NCI-H460 (cell line): ENCODE measurements around the gene TIFAB. TPM values are rescaled to one million over a fixed set of nuclear protein-coding genes. Genes with fewer than 3 reads are reported as not detected.
"Not testable (repeated sequence)": the region's sequence is repeated elsewhere in the genome, so short reads cannot be mapped to it uniquely, and the experiment has no call there.

Experiments
- DNase-seq: peaks from one replicate; pipeline ENCODE4 v3.0.0-alpha.2; 2016; ENCODE audit warnings: low read depth; ENCODE audit errors: extremely low read depth
- polyA plus RNA-seq: library from polyadenylated mRNA; depleted of rRNA; stranded (reverse); fragments of >200 nt; gene quantifications from 2 replicates; pipeline ENCODE4 v1.2.3, GENCODE V29; 2014; cell fraction: nucleus; rRNA removed
- total RNA-seq: library from RNA; depleted of rRNA; stranded (reverse); fragments of >200 nt; shearing (Covaris generic); gene quantifications from 2 replicates; pipeline ENCODE4 v1.2.3, GENCODE V29; 2014; rRNA removed

TIFAB gene
- total RNA-seq = not detected in 2 replicates
- not detected in 2 replicates for polyA plus RNA-seq

DNA sequence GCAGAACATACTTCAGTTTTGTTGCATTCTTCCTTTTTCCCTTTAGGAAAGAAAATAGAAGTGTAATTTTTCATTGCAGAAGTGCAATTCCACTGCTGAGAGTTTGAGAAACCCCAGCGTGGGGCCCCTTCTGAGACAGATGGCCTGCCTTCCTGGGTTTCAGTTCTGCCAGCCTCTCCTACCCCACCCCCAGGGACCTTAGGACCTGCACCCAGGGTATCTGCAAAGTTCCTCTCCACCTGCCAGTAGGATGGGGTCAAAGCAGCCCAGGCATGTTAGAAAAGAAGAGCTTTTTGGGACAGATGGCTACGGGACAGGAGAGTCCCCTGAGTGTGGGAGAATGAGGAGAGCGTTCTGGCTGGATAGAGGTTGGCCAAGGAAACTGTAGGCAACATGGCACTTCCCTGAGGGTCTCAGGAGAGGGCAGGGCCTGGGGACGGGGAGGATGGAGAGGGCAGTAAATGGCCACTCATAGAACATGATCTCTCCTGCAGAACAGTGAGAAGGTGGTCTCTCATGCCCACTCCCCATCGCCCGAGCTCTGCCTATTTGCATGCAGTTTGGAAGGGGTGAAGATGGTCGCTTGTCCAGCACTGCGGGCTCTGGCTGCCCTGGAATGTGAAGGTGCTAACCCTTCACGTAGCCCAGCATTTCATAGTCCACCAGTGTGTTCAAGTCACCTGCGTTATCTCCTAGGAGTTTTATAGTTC is at the start of gene TIFAB:
TIFAB (minus strand) TSS at position 31 of the 710 bp plus-strand sequence. CDS start 2,412 bp downstream, outside the sequence.
- DNase-seq = no peak

DNA sequence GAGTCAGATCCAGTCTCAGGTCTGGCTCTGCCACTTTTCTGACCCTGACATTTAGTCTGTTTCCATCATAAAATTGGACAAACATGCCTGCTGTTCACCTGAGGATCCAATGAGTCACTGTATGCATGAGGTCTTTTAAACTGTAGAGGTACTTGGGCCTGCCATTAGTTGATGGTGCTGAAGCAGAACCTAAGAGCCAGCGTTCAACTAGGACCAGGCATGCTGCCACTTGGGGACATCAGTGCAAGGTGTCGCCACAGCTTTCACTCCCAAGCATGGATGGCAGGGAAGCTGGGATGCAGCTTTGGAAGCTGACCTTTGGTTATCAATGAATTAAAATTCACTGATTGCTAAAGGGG is 46.5 kb upstream of the TIFAB start:
- DNase-seq = no peak

DNA sequence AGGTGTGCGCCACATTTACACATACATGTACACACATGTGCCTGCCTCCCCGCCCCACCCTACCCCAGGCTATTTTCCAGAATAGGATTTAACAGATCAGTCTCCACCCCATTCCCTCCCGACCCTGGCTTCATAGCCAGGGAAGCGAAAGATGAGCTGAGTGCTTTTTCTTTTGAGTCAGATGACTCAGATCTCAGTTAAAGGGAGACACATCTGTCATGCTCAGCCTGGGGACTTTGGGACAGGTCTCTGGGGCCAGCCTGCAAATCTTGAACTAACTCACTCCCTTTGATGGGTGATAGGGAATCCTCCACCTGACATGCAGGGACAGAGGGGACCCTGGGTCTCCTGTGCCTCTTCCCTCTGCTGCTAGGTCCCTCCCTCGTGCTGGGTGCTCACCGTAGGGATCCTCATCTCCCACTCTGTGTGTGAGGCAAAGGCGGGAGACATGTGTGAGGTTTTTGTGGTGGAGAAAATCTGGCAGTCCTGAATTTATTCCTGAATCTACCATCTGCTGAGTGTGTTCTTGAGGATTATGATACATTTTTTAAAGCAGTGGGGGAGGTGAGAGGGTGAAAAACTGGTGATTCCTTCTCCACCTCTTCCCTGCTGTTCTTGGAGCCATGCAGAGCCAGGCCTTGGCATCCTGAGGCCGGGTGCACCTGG is 46.0 kb upstream of the TIFAB start:
- DNase-seq = no peak

DNA sequence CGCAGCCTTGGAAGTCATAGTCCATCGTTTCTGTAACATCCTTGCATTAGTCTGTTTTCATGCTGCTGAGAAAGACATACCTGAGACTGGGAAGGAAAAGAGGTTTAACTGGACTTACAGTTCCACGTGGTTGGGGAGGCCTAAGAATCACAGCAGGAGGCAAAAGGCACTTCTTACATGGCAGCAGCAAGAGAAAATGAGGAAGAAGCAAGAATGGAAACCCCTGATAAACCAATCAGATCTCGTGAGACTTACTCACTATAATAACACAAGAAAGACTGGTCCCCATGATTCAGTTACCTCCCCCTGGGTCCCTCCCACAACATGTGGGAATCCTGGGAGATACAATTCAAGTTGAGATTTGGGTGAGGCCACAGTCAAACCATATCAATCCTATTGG is 43.4 kb upstream of the TIFAB start:
- not testable (repeated sequence) for DNase-seq

GRCh38 chr5:135494196-135494595 is 42.0 kb upstream of the TIFAB start:
- no peak for DNase-seq

- DNase-seq = peak; percentile 46
Observed at GRCh38 chr5:135493406-135494180, 41.4 kb upstream of the TIFAB start.

- DNase-seq = no peak
Observed at GRCh38 chr5:135492319-135492626, 40.1 kb upstream of the TIFAB start.

DNA sequence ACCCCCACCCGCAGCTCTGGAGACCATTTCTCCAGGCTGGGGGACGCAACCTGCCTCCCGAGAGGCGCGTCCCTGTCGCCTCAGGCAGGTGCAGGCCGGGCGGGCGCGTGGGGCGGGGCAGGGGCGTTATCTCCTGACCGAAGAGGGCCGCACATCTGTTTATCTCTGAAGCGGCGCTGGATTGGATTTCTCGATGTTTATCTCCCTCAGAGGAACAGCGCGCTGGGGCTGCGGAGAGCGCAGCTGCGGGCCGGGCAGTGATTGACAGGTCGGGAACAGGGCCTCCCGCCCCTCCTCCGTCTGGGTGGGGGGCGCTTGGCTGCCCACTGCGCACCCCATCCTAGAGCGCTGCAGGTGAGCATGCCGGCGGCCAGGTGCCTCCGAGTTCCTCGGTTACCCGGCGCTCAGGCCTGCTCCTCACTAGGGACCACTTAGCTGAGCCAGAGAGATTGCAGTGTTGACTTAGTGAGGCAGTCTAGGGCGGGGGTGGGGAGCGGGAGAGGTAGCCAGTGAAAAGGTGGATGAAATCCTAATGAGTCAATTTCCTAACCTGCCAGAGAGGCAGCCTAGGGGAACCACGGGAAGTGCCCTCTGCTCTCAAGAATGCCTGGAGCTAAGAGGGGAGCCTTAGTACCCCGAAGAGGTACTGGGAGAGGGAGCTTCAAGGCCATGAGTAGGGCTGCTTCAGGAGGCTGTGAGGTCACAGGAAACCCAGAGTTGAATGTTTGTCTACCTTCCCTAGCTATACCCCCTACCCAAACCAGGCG is 39.6 kb upstream of the TIFAB start:
- DNase-seq = no peak

GRCh38 chr5:135491038-135491551 is 38.9 kb upstream of the TIFAB start:
- DNase-seq = no peak

DNA sequence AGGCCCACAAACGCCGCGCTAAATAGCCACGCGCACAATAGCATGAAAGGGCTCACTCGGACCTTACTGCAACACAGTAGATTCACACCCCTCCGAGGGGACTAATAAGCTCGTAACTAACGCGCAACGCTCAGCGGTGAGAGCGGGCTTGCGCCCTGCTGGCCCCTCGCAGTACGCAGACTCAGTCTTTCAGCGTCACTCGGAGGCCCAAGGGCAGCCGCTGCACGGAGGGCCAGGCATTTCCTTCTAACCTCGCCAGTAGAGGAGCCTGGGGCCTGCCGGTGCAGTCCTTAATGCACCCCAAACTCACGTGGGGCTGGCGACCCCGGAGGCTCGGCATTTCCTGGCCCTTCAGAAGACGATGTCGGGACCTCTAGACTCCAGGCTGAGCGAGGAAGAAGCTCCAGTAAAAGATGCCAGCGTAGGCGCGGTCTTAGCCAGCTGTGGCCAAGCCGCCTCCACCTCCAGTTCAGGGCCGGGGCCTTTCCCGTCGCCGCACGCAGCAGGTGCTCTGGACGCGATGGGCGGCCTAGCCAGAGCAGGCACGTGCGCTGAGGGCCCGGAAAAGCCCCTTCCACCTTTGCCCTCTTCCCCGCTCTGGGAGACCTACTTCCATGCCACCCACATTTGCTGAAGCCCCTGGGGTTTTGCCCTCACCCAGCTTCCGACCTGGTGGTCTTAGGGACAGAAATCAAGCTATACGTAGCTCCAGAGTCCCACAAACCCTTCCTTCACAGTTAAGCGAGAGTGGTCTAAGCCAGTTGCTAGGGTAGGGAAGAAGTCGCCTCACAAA is 38.3 kb upstream of the TIFAB start:
- DNase-seq = no peak

DNA sequence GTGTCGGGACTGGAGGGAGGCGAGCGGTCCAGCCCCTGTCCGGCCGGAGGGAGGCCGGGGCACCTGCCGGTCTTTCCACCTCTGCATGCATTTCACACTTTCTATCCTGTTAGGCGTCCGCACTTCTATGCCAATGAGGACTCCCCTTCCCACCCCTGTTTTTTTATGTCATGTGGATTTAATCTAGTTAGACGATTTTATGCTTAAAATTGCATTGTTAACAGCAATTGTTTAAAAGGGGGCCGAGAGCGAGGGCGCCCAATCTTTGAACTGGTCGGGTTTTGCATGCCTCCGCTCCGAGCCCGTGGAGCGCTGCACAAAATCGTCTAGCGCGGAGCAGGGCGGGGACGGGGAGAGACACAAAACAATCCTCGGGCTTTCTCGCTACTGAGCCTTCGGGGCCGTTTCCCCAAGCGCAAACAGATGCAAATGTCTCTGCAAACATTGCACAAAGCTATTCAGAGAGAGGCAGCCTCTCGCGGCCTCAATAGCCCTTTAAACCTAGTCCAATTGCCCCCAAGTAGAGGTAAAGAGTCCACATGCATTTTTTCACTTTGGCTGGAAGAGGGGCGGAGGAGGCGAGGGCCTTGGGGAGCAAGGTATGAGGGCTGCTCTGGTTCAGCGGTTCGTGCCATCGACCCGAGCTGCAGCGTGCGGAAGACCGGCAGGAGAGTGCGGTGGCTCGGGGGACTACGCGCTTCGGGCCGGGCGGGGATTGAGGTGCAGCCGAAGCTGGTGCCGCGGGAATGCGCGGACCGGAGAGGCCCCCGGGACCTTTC is 37.5 kb upstream of the TIFAB start:
- DNase-seq = no peak

GRCh38 chr5:135488727-135489465 is 36.7 kb upstream of the TIFAB start:
- DNase-seq = peak; percentile 74

DNA sequence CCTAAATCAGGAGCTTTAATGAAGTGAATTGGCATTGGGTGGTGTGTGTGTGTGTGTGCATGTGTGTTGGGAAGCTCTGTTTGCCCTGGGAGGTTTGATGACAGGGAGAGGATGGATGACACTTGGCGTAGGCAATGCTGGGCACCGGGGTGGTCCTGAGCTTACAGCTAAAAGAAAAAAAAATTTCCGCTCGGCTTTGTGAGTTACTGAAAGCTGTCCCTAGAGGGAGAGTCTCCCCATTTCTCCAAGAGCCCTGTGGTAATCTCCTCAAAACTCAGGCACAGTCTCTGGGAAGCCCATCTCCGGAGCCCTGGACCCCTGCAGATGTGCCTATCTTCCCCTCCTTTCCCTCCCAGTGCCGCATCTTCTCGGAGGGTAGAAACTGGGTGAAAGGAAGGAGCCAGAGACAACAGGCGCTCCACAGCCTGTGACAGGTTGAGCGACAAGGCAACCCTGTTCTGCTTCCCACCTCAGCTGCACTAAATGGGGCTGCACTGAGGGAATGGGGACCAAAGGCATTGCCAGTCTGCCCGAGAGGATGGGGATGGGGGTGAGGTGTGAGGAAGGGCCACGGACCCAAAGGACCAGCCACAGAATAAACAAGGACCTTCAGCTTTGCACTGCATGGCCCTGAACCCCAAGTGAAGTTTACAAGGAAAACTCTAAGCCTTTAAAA is 35.8 kb upstream of the TIFAB start:
- DNase-seq = no peak

GRCh38 chr5:135487037-135487395 is 34.9 kb upstream of the TIFAB start:
- no peak for DNase-seq

DNA sequence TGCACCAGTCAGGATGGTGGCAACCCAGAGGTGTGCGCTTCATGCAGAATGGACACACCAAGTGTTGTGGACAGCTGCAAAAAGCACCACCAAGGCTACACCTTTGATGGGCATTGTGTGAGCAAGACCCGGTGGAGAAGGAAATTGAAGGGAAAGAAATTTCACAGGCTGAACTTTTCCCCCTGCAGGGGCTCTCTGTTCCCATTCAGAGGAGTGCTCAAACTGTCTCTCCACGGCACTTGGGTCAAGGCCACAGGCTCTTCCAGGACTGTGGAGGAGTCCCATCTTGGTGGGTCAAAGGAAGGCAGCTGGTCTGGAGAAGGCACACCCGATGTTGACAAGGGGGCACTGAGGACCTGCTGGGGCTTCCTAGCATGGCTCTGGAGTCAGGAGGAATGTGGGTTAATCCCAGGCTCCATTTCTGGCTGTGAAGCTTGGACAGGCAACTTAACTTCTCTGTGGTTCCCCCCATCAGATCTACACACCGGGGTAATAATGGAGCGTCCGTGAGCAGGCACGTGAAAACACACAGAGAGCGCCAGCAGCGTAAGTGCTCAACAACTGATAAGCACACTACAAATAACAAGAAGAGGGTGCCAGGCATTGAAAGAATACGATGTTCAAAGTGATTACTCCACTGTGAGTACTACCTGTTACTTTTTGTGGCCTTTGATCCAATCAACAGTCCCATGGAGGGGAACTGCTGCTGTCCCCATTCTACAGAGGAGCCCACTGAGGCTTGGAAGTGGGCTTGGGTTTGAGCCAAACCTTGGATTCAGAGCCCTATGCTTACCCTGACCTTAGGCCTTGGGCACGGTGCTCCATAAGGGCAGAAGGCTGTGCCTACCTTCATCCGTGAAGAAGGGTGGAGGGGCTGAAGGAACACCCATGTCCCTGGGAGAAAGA is 34.2 kb upstream of the TIFAB start:
- DNase-seq = no peak

DNA sequence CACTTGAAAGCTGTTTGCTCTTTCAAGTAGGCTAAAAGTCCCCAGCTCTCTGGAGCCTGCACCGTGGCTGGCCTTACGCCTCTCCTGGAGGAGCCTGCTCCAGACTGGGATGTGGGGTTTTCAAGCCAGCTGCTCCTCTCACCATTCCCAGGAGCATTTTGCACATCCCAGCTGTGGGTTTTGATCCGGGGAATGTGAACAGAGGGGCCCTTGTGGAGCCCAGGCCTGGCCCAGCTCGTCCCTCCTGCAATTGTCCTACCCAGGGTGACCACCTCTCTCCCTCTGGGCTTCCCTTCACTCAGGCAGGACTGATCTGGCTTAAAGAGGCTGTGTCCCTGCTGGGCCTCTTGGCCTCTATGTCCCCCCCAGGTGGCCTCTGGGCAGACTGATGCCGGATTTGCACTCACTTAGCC is 32.5 kb upstream of the TIFAB start:
- no peak for DNase-seq

DNA sequence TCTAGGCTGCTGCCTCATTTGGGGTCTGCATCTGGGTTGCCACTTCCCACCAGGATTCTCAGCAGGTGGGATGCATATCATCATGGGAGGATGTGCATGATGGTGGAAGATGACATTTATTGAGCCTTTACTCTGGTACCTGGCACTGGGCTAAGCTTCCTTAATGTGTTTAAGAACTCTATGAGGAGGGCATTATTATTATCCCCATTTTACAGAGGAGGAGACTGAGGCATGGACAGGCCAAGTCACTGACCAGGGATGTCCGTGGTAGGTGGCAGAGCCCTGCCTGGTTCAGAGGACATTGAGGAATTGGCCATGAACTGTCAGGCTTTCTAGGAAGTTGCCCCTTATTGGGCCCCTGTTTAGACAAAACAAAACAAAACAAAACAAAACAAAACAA is 31.1 kb upstream of the TIFAB start:
- DNase-seq = no peak
